GM23338 (cell line): ENCODE results near the gene NXPH4. TPM values are rescaled to one million over a fixed set of nuclear protein-coding genes. Genes with fewer than 3 reads are reported as not detected.

Source experiments
- ATAC-seq: fragments of 200-7000 bp; cut with Tn5 transposase; 3 replicates; pipeline ENCODE4 v1.9.1; 2020
- DNase-seq: peaks from one replicate; pipeline ENCODE4 v3.0.0-alpha.2; 2015; ENCODE audit warnings: low spot score
- H2AFZ ChIP-seq: fragments of 200-600 bp; sonication (generic); 2 replicates; pipeline ENCODE4 v1.8.0; 2016; ENCODE audit warnings: antibody characterized with exemption, mild to moderate bottlenecking, moderate library complexity
- H3F3A ChIP-seq: fragments of 200-600 bp; sonication (generic); replicated peaks from 2 replicates; pipeline ENCODE4 v1.8.0; 2017; ENCODE audit warnings: antibody characterized with exemption, mixed run types, low read depth
- H3K27ac ChIP-seq: fragments of 200-600 bp; sonication (generic); 2 replicates; pipeline ENCODE4 v1.6.1; 2016; ENCODE audit warnings: low read depth
- H3K27me3 ChIP-seq: fragments of 200-600 bp; sonication (generic); 2 replicates; pipeline ENCODE4 v1.8.0; 2016; ENCODE audit warnings: mild to moderate bottlenecking, mixed run types, moderate library complexity; ENCODE audit not compliant: insufficient read depth
- H3K36me3 ChIP-seq: fragments of 200-600 bp; sonication (generic); 2 replicates; pipeline ENCODE4 v1.8.0; 2016; ENCODE audit warnings: mild to moderate bottlenecking; ENCODE audit not compliant: insufficient read depth
- H3K4me1 ChIP-seq: fragments of 200-600 bp; sonication (generic); 2 replicates; pipeline ENCODE4 v1.8.0; 2016; ENCODE audit warnings: mild to moderate bottlenecking, moderate library complexity; ENCODE audit not compliant: insufficient read depth
- H3K4me2 ChIP-seq: fragments of 200-600 bp; sonication (generic); 2 replicates; pipeline ENCODE4 v1.7.1; 2017; ENCODE audit warnings: mixed run types
- H3K4me3 ChIP-seq: fragments of 200-600 bp; sonication (generic); 2 replicates; pipeline ENCODE4 v1.6.1; 2016; ENCODE audit warnings: mixed run types
- H3K79me2 ChIP-seq: fragments of 200-600 bp; sonication (generic); replicated peaks from 2 replicates; pipeline ENCODE4 v1.8.0; 2017; ENCODE audit warnings: mild to moderate bottlenecking; ENCODE audit not compliant: insufficient read depth
- H3K9me2 ChIP-seq: fragments of 200-600 bp; sonication (generic); 2 replicates; pipeline ENCODE4 v1.8.0; 2017; ENCODE audit not compliant: insufficient read depth
- H4K20me1 ChIP-seq: fragments of 200-600 bp; sonication (generic); replicated peaks from 2 replicates; pipeline ENCODE4 v1.8.0; 2017; ENCODE audit warnings: mild to moderate bottlenecking; ENCODE audit not compliant: insufficient read depth
- H3K27ac Mint-ChIP-seq: 2 replicates; pipeline ENCODE4 v1.8.0; 2020; ENCODE audit warnings: inconsistent platforms, mild to moderate bottlenecking, moderate library complexity, mixed read lengths
- H3K27me3 Mint-ChIP-seq: 3 replicates; pipeline ENCODE4 v1.8.0; 2022; ENCODE audit warnings: low read depth, mild to moderate bottlenecking, moderate library complexity, mixed read lengths, inconsistent platforms; ENCODE audit not compliant: insufficient read depth, poor library complexity
- H3K36me3 Mint-ChIP-seq: 3 replicates; pipeline ENCODE4 v1.8.0; 2021; ENCODE audit warnings: low read depth, mild to moderate bottlenecking, inconsistent platforms, moderate library complexity, mixed read lengths
- H3K4me1 Mint-ChIP-seq: 3 replicates; pipeline ENCODE4 v1.8.0; 2020; ENCODE audit warnings: mild to moderate bottlenecking, inconsistent platforms, mixed read lengths
- H3K4me3 Mint-ChIP-seq: 3 replicates; pipeline ENCODE4 v1.8.0; 2021; ENCODE audit warnings: moderate library complexity, mild to moderate bottlenecking, inconsistent platforms, mixed read lengths
- H3K9me3 Mint-ChIP-seq: 3 replicates; pipeline ENCODE4 v1.8.0; 2020; ENCODE audit warnings: moderate library complexity, mild to moderate bottlenecking, inconsistent platforms, mixed read lengths
- CREB1 ChIP-seq: fragments of 250-450 bp; sonication (Bioruptor Pico); IDR thresholded peaks from 2 replicates; pipeline ENCODE4 v1.5.0; 2020; ENCODE audit warnings: low read depth, mild to moderate bottlenecking, moderate library complexity
- ETS1 ChIP-seq: IDR thresholded peaks from 2 replicates; pipeline ENCODE4 v1.6.1; 2016; ENCODE audit warnings: antibody characterized with exemption
- EZH2 ChIP-seq: fragments of 200-600 bp; sonication (generic); IDR thresholded peaks from one replicate; pipeline ENCODE4 v1.8.0; 2017; ENCODE audit warnings: antibody characterized with exemption, mild to moderate bottlenecking, low read depth; ENCODE audit not compliant: unreplicated experiment
- EZH2phosphoT487 ChIP-seq: fragments of 200-600 bp; sonication (generic); IDR thresholded peaks from one replicate; pipeline ENCODE4 v1.8.1; 2018; ENCODE audit warnings: antibody characterized with exemption; ENCODE audit not compliant: unreplicated experiment
- JUNB ChIP-seq: IDR thresholded peaks from one replicate; pipeline ENCODE4 v1.6.1; 2016; ENCODE audit warnings: antibody characterized with exemption; ENCODE audit not compliant: unreplicated experiment
- NANOG ChIP-seq: IDR thresholded peaks from 2 replicates; pipeline ENCODE4 v1.6.1; 2016; ENCODE audit warnings: antibody characterized with exemption, borderline replicate concordance
- POLR2AphosphoS5 ChIP-seq: IDR thresholded peaks from 2 replicates; pipeline ENCODE4 v1.6.1; 2016; ENCODE audit warnings: antibody characterized with exemption, low read depth
- REST ChIP-seq: IDR thresholded peaks from one replicate; pipeline ENCODE4 v1.6.1; 2018; ENCODE audit warnings: antibody characterized with exemption; ENCODE audit not compliant: unreplicated experiment
- STAT1 ChIP-seq: IDR thresholded peaks from one replicate; pipeline ENCODE4 v1.6.1; 2016; ENCODE audit warnings: antibody characterized with exemption; ENCODE audit not compliant: unreplicated experiment
- ZNF114 ChIP-seq: fragments of 250-450 bp; sonication (Bioruptor Pico); IDR thresholded peaks from 2 replicates; pipeline ENCODE4 v1.5.0; 2020; ENCODE audit warnings: mild to moderate bottlenecking, moderate library complexity
- ZNF331 ChIP-seq: fragments of 250-450 bp; sonication (Bioruptor Pico); IDR thresholded peaks from 2 replicates; pipeline ENCODE4 v1.5.0; 2020; ENCODE audit warnings: low read depth, mild to moderate bottlenecking, moderate library complexity
- polyA plus RNA-seq: library from polyadenylated mRNA; unstranded; fragments of >200 nt; fragmentation: Nextera tagmentation; extraction: Ambion mirVana; gene quantifications from 2 replicates; pipeline ENCODE4 v1.2.1, GENCODE V29; 2016
- total RNA-seq: library from RNA; depleted of rRNA; stranded (reverse); fragments of >200 nt; shearing (Covaris generic); gene quantifications from 2 replicates; pipeline ENCODE4 v1.2.3, GENCODE V29; 2014

Gene NXPH4
- total and polyA plus RNA-seq, 2 experiments from 2014 or later: 0.89 to 1.5 TPM

GRCh38 chr12:57196439-57196838, 20.2 kb upstream of the NXPH4 start (continued):
- TF ChIP-seq ZNF114: no peak
- no peak for TF ChIP-seq JUNB
- TF ChIP-seq REST: no peak
- TF ChIP-seq ETS1: no peak
- TF ChIP-seq POLR2AphosphoS5: no peak
- no peak for TF ChIP-seq EZH2
- TF ChIP-seq EZH2phosphoT487: no peak
- no peak for TF ChIP-seq NANOG
- TF ChIP-seq ZNF331 (CRISPR knock-in tag): no peak

GRCh38 chr12:57196956-57197355, 19.6 kb upstream of the NXPH4 start:
- 0 out of 2 replicates have a peak, but pooled peaks cover 5% of the 10 kb centered on the region for H3F3A ChIP-seq
- TF ChIP-seq ETS1: no peak
- TF ChIP-seq CREB1 (CRISPR knock-in tag): no peak
- TF ChIP-seq EZH2phosphoT487: no peak
- no peak for TF ChIP-seq EZH2
- TF ChIP-seq ZNF114: no peak
- no peak for TF ChIP-seq ZNF331 (CRISPR knock-in tag)
- TF ChIP-seq POLR2AphosphoS5: no peak
- no peak for TF ChIP-seq JUNB
- no peak for TF ChIP-seq REST
- no peak for TF ChIP-seq STAT1
- Mint-ChIP-seq H3K9me3 (no peaks in the 10 kb centered on the region; the same call in 2 of the 3 replicates), H3K36me3 (peaks cover 91% of the 10 kb centered on the region), H3K27ac (no peak overlapping the region), H3K27me3 (peaks cover 12% of the 10 kb centered on the region), H3K4me1 (no peaks in the 10 kb centered on the region), H3K4me3 (no peak overlapping the region)
- no peak overlapping the region for H3K4me2 ChIP-seq
- no peaks in the 10 kb centered on the region for H3K79me2 ChIP-seq
- ATAC-seq (no peak), DNase-seq (no peak)
- no peak overlapping the region for H2AFZ ChIP-seq
- H3K27me3 ChIP-seq: no peaks in the 10 kb centered on the region
- no peak overlapping the region for H3K4me3 ChIP-seq
- no peak overlapping the region for H3K27ac ChIP-seq
- no peaks in the 10 kb centered on the region; the same call in 1 of the 2 replicates for H4K20me1 ChIP-seq
- no peaks in the 10 kb centered on the region for H3K4me1 ChIP-seq
- peaks cover 33% of the 10 kb centered on the region for H3K36me3 ChIP-seq
- H3K9me2 ChIP-seq: no peaks in the 10 kb centered on the region
